C4-2B (cell line): ENCODE measurements around the gene TRAF2.
"Not testable (repeated sequence)": the region's sequence is repeated elsewhere in the genome, so short reads cannot be mapped to it uniquely, and the experiment has no call there.

Experiments used
- H3K27ac ChIP-seq: fragments of 450-650 bp; 2 replicates; pipeline ENCODE4 v1.5.1; 2017
- CTCF ChIP-seq: fragments of 450-650 bp; conservative IDR thresholded peaks from 2 replicates; pipeline ENCODE4 v1.5.1; 2017; ENCODE audit warnings: mild to moderate bottlenecking
- ZFX ChIP-seq: fragments of 450-650 bp; IDR thresholded peaks from 2 replicates; pipeline ENCODE4 v1.6.1; 2017

TRAF2 gene

GRCh38 chr9:136876476-136876875, 9.8 kb upstream of the TRAF2 start:
- TF ChIP-seq CTCF: no peak
- TF ChIP-seq ZFX: no peak
- no peak overlapping the region for H3K27ac ChIP-seq

GRCh38 chr9:136880651-136881050, 5.7 kb upstream of the TRAF2 start:
- TF ChIP-seq ZFX (no peak), CTCF (no peak)
- H3K27ac ChIP-seq: no peak overlapping the region

GRCh38 chr9:136881691-136882108, 4.6 kb upstream of the TRAF2 start:
- no peak for TF ChIP-seq ZFX
- no peak for TF ChIP-seq CTCF
- H3K27ac ChIP-seq: no peak overlapping the region

- no peak for TF ChIP-seq CTCF
- no peak for TF ChIP-seq ZFX
- no peak overlapping the region for H3K27ac ChIP-seq
Measured at GRCh38 chr9:136882109-136882946, 4.0 kb upstream of the TRAF2 start.

- not testable (repeated sequence) for H3K27ac ChIP-seq
Measured at GRCh38 chr9:136882947-136883283, 3.4 kb upstream of the TRAF2 start.

GRCh38 chr9:136883670-136884069, 2.6 kb upstream of the TRAF2 start:
- not testable (repeated sequence) for H3K27ac ChIP-seq

- H3K27ac ChIP-seq: peak overlapping the region; percentile 97
- TF ChIP-seq ZFX (peak; percentile 57; the same call in 1 of the 2 replicates), CTCF (no peak)
Measured at GRCh38 chr9:136886610-136887597, 588 bp downstream of the TRAF2 start.

GRCh38 chr9:136888454-136888853, 2.1 kb downstream of the TRAF2 start:
- no peak for TF ChIP-seq CTCF
- TF ChIP-seq ZFX: no peak
- H3K27ac ChIP-seq: no peak overlapping the region
